Right atrium auricular region (tissue), 2 donors: Measurements from ENCODE around the gene TSLP. TPM values are rescaled to one million over a fixed set of nuclear protein-coding genes. Genes with fewer than 3 reads are reported as not detected.

Source experiments
- DNase-seq: peaks from one replicate; pipeline ENCODE4 v3.0.0-alpha.2; 2019; ENCODE audit warnings: low spot score
- H3K27ac ChIP-seq, 2 donors: fragments of 200-600 bp; sonication (generic); 1 replicate in 1 of 2; 2 replicates in 1 of 2; pipeline ENCODE4 v1.5.1; 2016 to 2019
- H3K27me3 ChIP-seq, 2 donors: fragments of 200-600 bp; sonication (generic); one replicate each; pipeline versions ENCODE4 v1.5.1 to v1.6.0; 2017 to 2019
- H3K36me3 ChIP-seq: fragments of 200-600 bp; sonication (generic); one replicate; pipeline ENCODE4 v1.5.1; 2016
- H3K4me1 ChIP-seq, 2 donors: fragments of 200-600 bp; sonication (generic); one replicate each; pipeline versions ENCODE4 v1.5.1 to v1.6.0; 2017 to 2019
- H3K4me3 ChIP-seq, 2 donors: fragments of 200-600 bp; sonication (generic); 1 replicate in 1 of 2; 2 replicates in 1 of 2; pipeline ENCODE4 v1.5.1; 2017 to 2019; ENCODE audit warnings: mild to moderate bottlenecking in 1 of 2, moderate library complexity in 1 of 2
- H3K9me3 ChIP-seq, 2 donors: fragments of 200-600 bp; sonication (generic); one replicate each; pipeline ENCODE4 v1.5.1; 2019
- CTCF ChIP-seq, 2 donors: fragments of 200-600 bp; sonication (generic); IDR thresholded peaks; one replicate each; pipeline ENCODE4 v1.5.1; 2019; ENCODE audit warnings: antibody characterized with exemption in 2 of 2
- total RNA-seq, 2 donors: library from RNA; depleted of rRNA; stranded (reverse); fragments of >200 nt; gene quantifications; one replicate each; pipeline ENCODE4 v1.1.0, GENCODE V29; 2016

Gene TSLP
- total RNA-seq, 2 donors from 2014 or later = 1.8 to 2.3 TPM

GRCh38 chr5:111099058-111099778, 27.7 kb downstream of the TSLP start:
- TF ChIP-seq CTCF (IDR thresholded peaks at IDR 0.05) = no peak

GRCh38 chr5:111106320-111106948, 34.9 kb downstream of the TSLP start:
- Histone ChIP-seq H3K4me1 (no peaks in the 10 kb centered on the region), H3K9me3 (no peaks in the 10 kb centered on the region), H3K27ac (no peak overlapping the region), H3K27me3 (no peaks in the 10 kb centered on the region), H3K36me3 (peaks cover 91% of the 10 kb centered on the region), H3K4me3 (no peak overlapping the region)
- no peak for DNase-seq
- TF ChIP-seq CTCF (IDR thresholded peaks at IDR 0.05) = no peak

More at GRCh38 chr5:111099058-111099778, 27.7 kb downstream of the TSLP start:
- Histone ChIP-seq H3K4me1 (peaks cover 0 to 6% of the 10 kb centered on the region in 2 donors), H3K36me3 (peaks cover 49% of the 10 kb centered on the region), H3K9me3 (no peaks in the 10 kb centered on the region), H3K27ac (no peak overlapping the region), H3K4me3 (no peak overlapping the region), H3K27me3 (no peaks in the 10 kb centered on the region)
- DNase-seq = no peak

GRCh38 chr5:111107371-111107770, 35.9 kb downstream of the TSLP start:
- no peaks in the 10 kb centered on the region for H3K4me1 ChIP-seq
- TF ChIP-seq CTCF (IDR thresholded peaks at IDR 0.05) = no peak
- H3K4me3 ChIP-seq = no peak overlapping the region
- H3K27me3 ChIP-seq = no peaks in the 10 kb centered on the region
- no peak overlapping the region for H3K27ac ChIP-seq
- H3K9me3 ChIP-seq = no peaks in the 10 kb centered on the region
- H3K36me3 ChIP-seq = peaks cover 81% of the 10 kb centered on the region
- no peak for DNase-seq

GRCh38 chr5:111111956-111112355, 40.4 kb downstream of the TSLP start:
- H3K27ac ChIP-seq = no peak overlapping the region
- no peak overlapping the region for H3K4me3 ChIP-seq
- peaks cover 60% of the 10 kb centered on the region for H3K36me3 ChIP-seq
- H3K4me1 ChIP-seq = no peaks in the 10 kb centered on the region
- no peaks in the 10 kb centered on the region for H3K27me3 ChIP-seq
- no peaks in the 10 kb centered on the region for H3K9me3 ChIP-seq
- DNase-seq = no peak
- TF ChIP-seq CTCF (IDR thresholded peaks at IDR 0.05) = no peak

GRCh38 chr5:111113678-111114077, 42.2 kb downstream of the TSLP start:
- TF ChIP-seq CTCF (IDR thresholded peaks at IDR 0.05) = no peak
- DNase-seq = no peak
- H3K9me3 ChIP-seq = no peaks in the 10 kb centered on the region
- H3K4me3 ChIP-seq = no peak overlapping the region
- peaks cover 53% of the 10 kb centered on the region for H3K36me3 ChIP-seq
- no peak overlapping the region for H3K27ac ChIP-seq
- H3K4me1 ChIP-seq = no peaks in the 10 kb centered on the region
- no peaks in the 10 kb centered on the region for H3K27me3 ChIP-seq
